ENCODE data around the gene ZNF182.
"Not testable (repeated sequence)": the region's sequence is repeated elsewhere in the genome, so short reads cannot be mapped to it uniquely, and the experiment has no call there.

The ZNF182 gene

DNA sequence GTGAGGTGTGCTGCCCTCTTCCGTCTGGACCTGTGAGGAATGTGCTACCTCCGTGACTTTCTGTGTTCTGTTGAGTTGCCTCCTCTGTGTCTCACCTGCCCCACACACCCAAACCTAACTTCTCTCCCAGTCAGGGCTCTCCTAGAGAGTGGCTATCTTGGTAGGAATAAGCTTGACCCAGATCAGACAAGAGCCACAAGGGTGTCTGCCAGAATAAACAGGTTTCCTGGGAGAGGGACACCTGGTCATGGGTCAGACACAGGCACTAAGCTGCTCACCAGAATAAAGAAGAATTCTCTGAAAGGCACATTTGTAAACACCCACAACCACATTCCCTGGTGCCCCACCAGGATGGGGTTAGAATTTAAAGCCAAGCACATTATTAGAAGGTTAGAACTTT is 11.1 kb downstream of the ZNF182 start:
- DNase-seq, result no peak

DNA sequence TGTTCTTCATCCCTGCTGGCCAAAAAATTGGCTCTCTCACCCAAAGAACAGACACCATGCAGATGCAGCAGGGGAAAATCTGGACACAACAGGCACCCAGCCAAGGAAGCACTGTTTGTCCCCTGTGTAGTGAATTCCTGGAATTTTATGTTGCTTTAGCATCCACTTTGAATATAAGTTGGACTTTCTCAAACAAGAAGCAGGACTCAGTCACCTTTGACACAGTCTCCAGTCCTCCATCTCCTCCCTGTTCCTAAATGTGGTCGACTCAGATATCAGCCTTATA is 11.8 kb downstream of the ZNF182 start:
- DNase-seq, result no peak

DNA sequence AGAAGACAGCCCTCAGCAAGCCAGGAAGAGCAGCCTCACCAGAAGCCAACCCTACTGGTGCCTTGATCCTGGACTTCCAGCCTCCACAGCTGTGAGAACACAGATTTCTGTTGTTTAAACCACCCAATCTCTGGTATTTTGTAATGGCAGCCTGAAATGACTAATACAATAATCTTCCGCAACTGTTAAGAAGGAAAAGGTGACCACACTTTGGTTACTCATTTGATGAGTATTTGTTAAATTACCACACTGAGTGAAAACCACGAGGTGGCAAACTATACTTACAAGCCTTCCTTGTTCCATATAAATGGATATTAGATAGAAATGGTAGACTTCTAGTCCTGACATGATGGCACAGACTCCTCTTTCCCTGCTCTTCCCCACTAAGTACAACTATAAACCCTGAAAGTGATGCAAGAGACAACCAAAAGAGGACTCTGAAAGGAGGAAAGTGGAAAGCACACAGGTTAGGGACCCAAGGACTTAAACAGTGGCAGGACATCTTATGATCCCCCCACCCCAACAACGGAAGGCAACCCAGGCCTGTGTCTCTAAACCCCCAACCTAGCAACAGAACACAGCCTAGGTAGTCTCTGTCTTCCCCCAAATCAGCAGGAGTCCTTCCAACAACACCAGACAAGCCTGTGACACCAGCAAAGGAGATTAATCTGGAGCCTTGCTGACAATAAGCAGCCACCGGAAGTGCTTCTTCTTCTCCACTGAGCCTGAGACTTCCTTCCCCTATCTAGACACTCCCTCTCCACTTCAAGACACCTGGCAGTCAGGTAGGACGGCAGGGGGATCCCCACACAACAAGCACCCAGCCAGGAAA is 12.3 kb downstream of the ZNF182 start:
- peak; percentile 9 for DNase-seq

DNA sequence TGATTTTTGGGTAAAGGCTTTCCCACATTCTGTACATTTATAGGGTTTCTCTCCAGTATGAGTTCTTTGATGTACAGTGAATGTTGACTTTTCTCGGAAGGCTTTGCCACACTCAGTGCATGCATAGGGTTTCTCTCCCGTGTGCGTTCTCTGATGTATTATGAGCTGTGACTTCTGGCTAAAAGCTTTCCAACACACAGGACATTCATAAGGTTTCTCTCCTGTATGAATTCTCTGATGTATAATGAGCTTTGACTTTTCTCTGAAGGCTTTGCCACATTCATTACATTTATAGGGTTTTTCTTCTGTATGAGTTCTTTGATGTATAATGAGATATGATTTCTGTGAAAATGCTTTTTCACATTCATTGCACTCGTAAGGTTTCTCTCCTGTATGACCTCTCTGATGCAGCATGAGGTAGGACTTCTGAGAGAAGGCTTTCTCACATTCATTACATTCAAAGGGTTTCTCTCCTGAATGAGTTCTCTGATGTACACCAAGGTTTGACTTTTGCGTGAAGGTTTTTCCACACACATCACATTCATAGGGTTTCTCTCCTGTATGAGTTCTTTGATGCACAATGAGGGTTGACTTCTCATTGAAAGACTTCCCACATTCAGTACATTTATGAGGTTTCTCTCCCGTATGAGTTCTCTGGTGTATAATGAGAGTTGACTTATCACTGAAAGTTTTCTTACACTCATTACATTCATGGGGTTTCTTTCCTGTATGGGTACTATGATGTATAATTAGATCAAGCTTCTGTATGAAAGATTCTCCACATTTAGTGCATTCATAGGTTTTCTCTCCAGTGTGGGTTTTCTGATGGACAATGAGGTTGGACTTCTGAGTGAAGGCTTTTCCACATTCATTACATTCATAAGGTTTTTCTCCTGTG is 27.3 kb downstream of the ZNF182 start:
- DNase-seq, result no peak

DNA sequence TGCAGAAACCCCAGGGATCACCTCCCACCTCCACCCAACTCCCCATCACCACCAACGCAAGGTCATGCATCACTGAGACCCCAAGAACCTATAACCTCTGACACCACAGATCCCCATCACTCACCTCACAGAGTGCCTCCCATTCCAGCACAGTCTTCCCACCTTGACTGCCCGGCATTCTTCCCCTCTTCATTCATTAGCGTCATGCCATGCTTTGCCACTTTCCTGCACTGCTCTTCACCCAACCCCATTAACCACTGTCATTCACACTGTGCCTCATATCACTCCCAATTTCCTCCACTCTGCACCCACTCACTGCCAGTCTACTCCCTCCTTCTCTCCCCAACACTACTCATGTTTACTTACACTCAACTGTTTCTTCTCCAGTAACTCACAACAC is 30.6 kb downstream of the ZNF182 start:
- DNase-seq, result no peak

DNA sequence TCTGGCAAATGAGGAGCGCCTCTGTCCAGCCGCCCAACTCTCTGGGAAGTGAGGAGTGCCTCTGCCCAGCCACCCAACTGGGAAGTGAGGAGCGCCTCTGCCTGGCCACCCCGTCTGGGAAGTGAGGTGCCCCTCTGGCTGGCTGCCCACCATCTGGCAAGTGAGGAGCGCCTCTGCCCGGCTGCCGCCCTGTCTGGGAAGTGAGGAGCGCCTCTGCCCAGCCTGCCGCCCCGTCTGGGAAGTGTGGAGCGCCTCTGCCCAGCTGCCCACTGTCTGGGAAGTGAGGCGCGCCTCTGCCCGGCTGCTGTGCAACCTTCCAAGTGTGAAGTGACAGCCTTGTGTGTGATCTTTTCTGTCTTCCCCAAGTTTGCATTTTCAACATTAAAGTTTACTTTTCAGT is 38.3 kb downstream of the ZNF182 start:
- not testable (repeated sequence) for DNase-seq

DNA sequence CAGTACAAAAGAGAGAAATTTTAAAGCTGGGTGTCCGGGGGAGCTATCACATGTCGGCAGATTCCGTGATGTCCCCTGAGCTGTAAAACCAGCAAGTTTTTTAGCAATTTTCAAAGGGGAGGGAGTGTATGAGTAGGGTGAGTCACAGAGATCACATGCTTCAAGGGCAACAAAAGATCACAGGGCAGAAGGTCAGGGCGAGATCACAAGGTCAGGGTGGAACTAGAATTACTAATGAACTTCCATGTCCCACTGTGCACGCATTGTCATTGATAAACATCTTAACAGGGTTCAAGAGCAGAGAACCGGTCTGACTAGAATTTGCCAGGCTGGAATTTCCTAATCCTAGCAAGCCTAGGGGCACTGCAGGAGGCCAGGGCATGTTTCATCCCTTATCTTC is 42.0 kb downstream of the ZNF182 start:
- not testable (repeated sequence) for DNase-seq

DNA sequence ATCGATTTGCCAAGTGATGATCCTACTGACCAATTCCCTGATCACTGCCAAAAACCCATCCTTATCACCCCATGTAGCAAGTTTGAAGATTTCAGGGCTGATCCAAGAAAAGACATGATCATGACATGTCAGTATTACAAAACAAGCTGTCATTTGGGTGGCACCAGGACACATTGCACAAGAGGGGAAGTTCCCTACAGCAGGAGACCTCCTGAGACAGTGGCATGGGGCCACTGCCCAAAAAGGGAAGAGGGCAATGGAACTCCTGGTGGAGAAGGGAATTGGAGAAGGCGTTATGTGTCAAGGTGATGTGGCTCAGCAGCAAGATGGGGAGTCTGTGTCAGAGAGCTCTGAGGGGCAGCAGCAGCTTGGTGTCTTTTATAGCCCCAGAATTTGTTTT is 43.4 kb downstream of the ZNF182 start:
- DNase-seq, result no peak

DNA sequence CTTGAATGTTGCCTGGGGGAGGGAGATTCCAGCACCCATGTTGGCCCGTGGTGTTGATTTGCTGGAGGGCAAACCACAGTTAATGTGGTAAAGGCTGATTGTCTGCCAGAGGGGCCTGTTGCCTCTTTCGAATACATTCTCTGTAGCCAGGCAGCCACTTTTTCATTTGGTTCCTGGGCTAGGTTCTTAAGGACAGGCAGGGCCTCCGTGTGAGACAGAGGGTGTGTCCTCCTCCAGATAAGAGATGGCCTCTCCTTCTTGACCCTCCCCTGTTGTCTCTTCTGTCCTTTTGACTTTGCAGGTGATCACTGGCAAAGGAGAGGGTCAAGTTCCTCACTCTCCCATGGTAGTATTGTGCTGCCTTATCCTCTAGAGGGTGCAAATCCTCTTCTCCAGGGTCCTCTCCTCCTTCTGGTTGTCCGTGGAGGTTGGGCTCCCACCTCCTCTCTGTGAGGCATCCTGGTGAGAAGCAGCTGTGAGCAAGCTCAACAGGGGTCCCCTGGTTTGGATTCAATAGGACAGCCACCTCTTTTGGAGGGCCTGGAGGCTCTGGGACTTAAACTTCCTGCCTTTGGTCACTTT is 44.9 kb downstream of the ZNF182 start:
- DNase-seq, result peak; percentile 16

DNA sequence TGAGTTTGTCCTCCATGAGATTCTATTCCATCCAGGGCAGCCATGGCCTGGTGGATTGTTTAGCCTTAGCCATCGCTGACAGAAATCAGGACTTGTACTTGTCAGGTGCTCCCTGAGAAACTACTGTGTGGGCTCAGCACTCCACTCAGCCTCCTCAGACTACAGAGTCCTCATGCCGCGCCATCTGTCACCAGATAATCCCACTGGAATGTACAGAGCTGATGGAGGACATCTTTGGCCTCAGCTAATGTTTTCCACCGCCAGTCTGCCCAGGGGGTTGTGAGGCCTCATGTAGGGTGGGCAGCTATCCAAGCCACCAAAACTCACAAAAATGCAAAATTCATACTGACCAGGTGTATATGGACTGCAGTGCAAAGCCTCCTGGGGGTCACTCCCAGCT is 45.6 kb downstream of the ZNF182 start:
- DNase-seq, result not testable (repeated sequence)

DNA sequence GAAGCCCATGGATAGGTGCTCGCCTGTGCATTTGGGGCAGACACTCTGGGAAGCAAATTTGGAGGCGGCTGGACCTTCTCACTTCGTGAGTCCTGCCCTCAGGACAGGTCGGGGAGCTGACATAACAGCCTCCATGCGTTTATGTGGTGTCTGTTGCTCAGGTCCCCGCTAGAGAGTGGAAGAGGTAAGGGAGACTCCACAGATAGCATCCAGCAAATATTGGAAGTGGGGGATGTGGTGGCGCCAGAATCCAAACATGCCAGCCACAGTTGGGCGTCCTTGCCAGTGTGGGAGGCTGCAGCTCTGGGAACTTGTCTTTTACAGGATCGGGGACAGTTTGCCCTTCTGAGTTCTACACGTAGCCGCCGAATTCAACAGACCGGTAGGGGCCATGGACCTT is 47.8 kb downstream of the ZNF182 start:
- DNase-seq, result no peak

DNA sequence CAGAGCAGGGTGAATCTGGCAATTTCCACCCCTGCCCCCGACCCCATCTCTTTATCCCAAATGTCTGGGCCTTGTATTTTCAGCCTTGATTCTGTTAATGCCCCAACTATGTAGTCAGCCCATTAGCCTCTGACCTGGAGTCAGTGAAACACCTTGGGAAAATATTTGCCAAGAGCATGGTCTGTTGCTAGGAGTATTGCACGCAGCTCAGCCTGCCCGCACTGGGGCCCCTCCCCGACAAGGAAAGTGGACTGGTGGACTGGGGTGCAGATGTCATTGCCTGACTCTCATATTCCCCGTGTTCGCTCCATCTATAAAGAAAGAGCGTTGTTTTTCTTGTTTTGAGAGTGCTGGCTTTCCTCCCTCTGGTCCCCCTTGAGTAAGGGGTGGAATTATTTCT is 48.5 kb downstream of the ZNF182 start:
- DNase-seq, result not testable (repeated sequence)

DNA sequence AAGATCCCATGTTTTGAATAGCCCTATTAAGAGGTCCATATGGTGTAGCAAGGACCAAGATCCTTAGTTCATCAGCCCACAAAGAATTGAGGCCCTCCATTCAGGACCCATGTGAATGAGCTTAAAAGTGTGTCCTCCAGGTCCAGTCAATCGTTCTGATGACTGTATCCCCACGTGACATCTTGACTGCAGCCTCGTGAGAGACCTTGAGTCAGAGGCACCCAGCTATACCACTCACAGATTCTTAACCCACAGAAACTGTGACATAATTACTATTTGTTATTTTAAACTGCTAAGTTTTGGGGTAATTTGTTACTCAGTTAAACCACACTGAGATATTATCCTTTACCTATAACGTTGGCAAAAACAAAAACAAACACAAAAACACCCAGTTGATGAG is 62.4 kb downstream of the ZNF182 start:
- no peak for DNase-seq

DNA sequence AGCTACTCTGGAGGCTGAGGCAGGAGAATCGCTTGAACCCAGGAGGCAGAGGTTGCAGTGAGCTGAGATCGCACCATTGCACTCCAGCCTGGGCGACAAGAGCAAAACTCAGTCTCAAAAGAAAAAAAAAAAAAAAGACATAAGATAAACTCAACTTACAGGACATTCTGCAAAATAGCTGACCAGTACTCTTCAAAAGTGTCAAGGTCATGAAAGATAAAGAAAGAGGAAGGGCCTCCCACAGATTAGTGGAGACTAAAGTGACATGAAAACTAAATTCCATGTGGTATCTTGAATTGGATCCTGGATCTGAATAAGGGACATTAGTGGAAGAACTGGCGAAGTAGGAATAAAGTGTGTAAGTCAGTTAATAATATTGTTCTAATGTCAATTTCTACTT is 63.3 kb downstream of the ZNF182 start:
- DNase-seq, result no peak

DNA sequence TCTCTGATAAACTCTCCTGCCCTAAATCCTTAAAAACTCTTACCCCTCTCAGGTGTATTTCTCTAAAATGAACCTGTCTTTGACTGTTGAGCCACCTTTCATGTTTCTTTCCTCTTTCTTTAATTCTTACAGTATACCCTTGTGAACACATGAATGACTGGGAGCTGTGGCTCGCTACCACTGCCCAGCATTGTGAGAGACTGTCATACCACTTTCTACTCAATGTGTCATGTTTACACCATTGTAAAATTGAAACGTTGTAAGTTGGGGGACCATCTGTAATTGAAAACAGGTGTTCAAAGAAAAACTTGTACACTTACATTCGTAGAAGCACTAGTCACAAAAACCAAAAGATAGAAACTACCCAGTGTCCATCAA is 66.9 kb downstream of the ZNF182 start:
- no peak for DNase-seq

DNA sequence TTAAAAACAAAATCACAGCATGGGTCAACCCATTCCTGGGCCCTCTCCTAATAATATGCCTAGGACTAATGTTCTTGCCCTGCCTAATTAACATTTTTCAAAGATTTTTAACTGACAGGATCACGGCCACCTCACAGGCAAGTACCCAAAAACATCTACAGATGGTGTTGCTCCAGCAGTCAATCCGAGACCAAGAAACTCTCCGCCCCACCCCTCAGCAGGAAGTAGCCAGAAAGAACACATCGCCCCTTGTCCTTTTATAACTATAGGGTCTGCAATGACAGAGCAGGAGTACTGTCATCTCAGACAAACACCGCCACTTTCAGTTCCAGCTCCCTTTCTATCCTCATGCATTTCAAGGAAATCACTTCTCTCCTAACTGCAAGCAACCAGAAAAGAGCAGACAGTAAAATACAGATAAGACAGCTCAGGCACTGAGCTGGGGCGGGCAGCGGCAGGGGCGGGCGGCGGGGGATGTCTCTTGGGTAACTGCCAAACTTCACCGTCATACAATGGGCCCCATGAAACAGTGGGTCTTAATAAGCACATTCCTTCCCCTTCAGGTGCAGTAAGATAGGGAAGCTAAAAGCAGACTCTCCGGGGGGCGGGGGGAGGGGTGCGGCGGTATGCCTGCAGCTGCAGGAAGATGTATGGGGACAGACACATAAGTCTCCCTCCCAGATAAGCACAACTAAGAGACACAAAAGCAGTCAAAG is 67.4 kb downstream of the ZNF182 start:
- DNase-seq, result peak; percentile 17

DNA sequence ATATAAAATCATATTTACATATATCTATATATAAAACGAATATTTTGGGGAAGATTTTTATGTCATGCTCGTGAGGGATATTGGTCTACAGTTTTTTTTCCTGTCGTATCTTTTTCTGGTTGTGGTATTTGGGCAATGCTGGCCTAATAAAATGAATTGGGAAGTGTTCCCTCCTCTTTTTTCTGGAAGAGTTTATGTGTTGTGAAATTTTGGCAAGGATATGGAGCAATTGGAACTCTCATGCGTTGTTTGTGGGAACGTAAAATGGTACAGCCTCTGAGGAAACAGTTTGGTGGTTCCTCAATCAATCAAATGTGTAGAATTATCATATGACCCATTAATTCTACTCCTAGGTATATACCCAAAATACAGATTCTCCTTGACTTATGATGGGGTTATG is 69.8 kb downstream of the ZNF182 start:
- DNase-seq, result no peak

DNA sequence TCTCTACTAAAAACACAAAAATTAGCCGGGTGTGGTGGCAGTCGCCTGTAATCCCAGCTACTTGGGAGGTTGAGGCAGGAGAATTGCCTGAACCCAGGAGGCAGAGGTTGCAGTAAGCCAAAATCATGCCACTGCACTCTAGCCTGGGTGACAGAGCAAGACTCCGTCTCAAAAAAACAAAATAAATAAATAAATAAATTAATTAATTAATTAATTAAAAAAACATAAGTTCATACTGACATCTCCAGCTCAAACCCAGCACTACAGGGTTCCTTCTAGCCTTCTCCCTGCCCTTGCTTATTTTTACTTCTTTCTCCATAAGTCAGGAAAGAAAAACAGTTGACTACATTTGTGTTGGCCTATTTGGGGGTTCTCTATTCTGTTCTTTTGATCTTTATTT is 71.8 kb downstream of the ZNF182 start:
- DNase-seq, result not testable (repeated sequence)

DNA sequence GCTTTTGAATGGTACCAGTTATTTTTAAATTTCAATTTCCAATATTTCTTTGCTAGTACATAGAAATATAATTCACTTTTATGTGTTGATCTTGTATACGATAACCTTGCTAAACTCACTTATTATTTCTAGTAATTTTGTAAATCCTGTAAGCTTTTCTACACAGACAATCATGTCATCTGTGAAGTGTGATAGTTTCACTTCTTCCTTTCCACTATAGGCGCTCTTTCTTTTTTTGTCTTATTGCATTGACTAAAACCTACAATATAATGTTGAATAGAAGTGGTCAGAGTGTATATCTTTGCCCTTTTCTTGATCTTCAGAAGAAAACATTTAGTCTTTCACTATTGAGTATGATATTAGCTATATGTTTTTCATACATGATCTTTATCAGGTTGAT is 76.6 kb downstream of the ZNF182 start:
- no peak for DNase-seq

All from activated CD4-positive, alpha-beta T cell treated with anti-CD3 and anti-CD28 coated beads for 48 hours (primary cell).